ENCODE data around the gene TPO. TPM values are rescaled to one million over a fixed set of nuclear protein-coding genes. Genes with fewer than 3 reads are reported as not detected.

Gene TPO
- total RNA-seq, 2 donors from 2014 or later: 0.80 to 0.94 TPM

GRCh38 chr2:1479346-1479745 lies 66.1 kb downstream of the TPO start:
- TF ChIP-seq CTCF (IDR thresholded peaks at IDR 0.05): no peak
- Histone ChIP-seq H3K4me3 (no peak overlapping the region), H3K36me3 (no peaks in the 10 kb centered on the region), H3K4me1 (no peaks in the 10 kb centered on the region), H3K27ac (no peak overlapping the region), H3K27me3 (no peaks in the 10 kb centered on the region), H3K9ac (ENCODE audit: low read depth in 2 of 2, low read length in 2 of 2) (no peak overlapping the region), H3K9me3 (no peaks in the 10 kb centered on the region)
- intact Hi-C loops (cut with DNase I): no loop called here
- no peak for DNase-seq

GRCh38 chr2:1480671-1481076 lies 67.4 kb downstream of the TPO start:
- Histone ChIP-seq H3K27me3 (no peaks in the 10 kb centered on the region), H3K36me3 (no peaks in the 10 kb centered on the region), H3K4me1 (no peaks in the 10 kb centered on the region), H3K9me3 (no peaks in the 10 kb centered on the region), H3K4me3 (no peak overlapping the region), H3K27ac (no peak overlapping the region), H3K9ac (ENCODE audit: low read depth in 2 of 2, low read length in 2 of 2) (no peak overlapping the region)
- DNase-seq: no peak
- intact Hi-C loops (cut with DNase I): no loop called here
- TF ChIP-seq CTCF (IDR thresholded peaks at IDR 0.05): no peak

DNA sequence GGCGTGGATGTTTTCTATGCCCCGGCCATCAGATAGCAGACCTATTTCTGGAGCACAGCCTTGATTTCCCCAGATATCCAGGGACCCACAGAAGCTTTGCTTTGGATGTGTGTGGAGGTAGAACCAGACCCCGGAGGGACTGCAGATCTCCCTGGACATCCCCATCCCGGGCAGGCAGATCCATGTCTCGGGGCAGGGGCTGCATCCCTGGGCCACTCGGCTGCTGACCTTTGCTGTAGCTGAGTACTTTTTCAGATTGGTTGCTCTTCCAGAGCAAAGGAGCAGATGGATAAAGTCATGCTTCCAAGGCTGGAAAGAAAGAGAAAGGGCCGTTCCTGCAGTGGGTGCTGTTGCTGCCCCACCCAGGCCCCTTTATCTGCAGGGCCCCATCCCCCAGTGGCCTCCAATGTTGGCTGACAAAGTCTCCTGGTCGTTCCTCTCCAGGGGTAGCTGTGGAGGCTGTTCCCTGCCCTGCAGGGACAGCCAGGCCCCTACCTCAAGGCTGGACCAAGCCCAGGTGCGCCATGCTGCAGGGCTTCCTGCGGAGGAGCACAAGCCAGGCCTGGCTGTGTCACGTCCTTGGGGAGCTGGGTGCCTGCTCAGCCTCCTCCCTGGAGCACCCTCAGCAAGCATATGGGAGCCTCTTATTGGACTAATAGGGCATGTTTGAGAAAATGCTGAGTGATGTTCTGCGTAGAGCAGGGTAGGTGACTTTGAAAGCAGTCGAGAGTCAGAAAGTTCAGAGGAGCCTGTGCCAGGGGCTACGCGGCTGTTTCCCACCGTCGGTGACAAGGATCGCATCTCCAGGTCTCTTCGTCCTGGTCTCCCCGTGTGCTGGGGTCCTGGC lies 68.4 kb downstream of the TPO start:
- H3K27me3 ChIP-seq: no peaks in the 10 kb centered on the region
- no peak overlapping the region for H3K27ac ChIP-seq
- H3K36me3 ChIP-seq: no peaks in the 10 kb centered on the region
- no peaks in the 10 kb centered on the region for H3K9me3 ChIP-seq
- no peaks in the 10 kb centered on the region for H3K4me1 ChIP-seq
- intact Hi-C loops (cut with DNase I): no loop called here
- no peak for TF ChIP-seq CTCF (IDR thresholded peaks at IDR 0.05)
- H3K4me3 ChIP-seq: no peak overlapping the region
- no peak overlapping the region for H3K9ac ChIP-seq (ENCODE audit: low read depth in 2 of 2, low read length in 2 of 2)
- DNase-seq: no peak

DNA sequence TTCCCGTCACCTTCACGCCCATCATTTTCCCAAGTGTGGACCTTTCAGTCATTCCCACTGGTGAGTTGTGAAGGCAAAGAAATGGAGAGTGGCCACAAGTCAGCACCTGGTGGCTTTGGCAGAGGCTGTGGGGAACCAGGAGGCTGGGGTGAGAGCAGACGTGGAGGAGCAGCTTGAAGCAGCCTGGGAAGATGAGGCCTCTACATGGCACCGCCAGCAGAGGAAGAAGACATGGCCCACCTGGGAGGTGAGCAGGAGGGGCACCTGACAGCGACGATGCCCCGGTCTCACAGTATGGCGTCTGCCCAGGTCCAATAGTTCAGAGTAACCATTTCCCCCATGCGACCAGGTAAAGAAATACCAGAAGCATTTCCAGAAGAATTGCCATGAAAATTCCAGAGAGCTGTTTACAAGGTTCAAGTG lies 69.0 kb downstream of the TPO start:
- no peaks in the 10 kb centered on the region for H3K4me1 ChIP-seq
- H3K4me3 ChIP-seq: no peak overlapping the region
- H3K27me3 ChIP-seq: no peaks in the 10 kb centered on the region
- no peaks in the 10 kb centered on the region for H3K9me3 ChIP-seq
- DNase-seq: no peak
- H3K27ac ChIP-seq: no peak overlapping the region
- no peak for TF ChIP-seq CTCF (IDR thresholded peaks at IDR 0.05)
- intact Hi-C loops (cut with DNase I): no loop called here
- no peaks in the 10 kb centered on the region for H3K36me3 ChIP-seq
- H3K9ac ChIP-seq (ENCODE audit: low read depth in 2 of 2, low read length in 2 of 2): no peak overlapping the region

GRCh38 chr2:1482981-1483380 lies 69.7 kb downstream of the TPO start:
- no peak for DNase-seq
- Histone ChIP-seq H3K36me3 (no peaks in the 10 kb centered on the region), H3K4me3 (no peak overlapping the region), H3K9me3 (no peaks in the 10 kb centered on the region), H3K27me3 (no peaks in the 10 kb centered on the region), H3K4me1 (no peaks in the 10 kb centered on the region), H3K9ac (ENCODE audit: low read depth in 2 of 2, low read length in 2 of 2) (no peak overlapping the region), H3K27ac (no peak overlapping the region)
- intact Hi-C loops (cut with DNase I): no loop called here
- no peak for TF ChIP-seq CTCF (IDR thresholded peaks at IDR 0.05)
